Activated naive CD8-positive, alpha-beta T cell treated with anti-CD3 and anti-CD28 coated beads, Interleukin-2, amount 10 ng/mL, durations not matched to agents 7 days and 5 days (primary cell): ENCODE results near the gene FLT4. TPM values are rescaled to one million over a fixed set of nuclear protein-coding genes. Genes with fewer than 3 reads are reported as not detected.
A peak's percentile ranks its signal among the peaks of the same experiment; 100 is the strongest.

Experiments
- ATAC-seq: fragments of 150-1000 bp; cut with Tn5 transposase; one replicate; pipeline ENCODE4 v1.10.0; 2021; ENCODE audit warnings: low read depth, moderate library complexity
- POLR2A ChIA-PET: fragments of 350-600 bp; sonication (Branson Sonifier 250); formaldehyde crosslinking; loops from one replicate; lab custom pipeline; 2021; ENCODE audit warnings: antibody characterized with exemption; lab: Charles Lee
- DNase-seq: peaks from one replicate; pipeline ENCODE4 v3.0.0; 2021
- H3K27ac Mint-ChIP-seq: one replicate; pipeline ENCODE4 v1.8.0; 2022; ENCODE audit warnings: mild to moderate bottlenecking, mixed read lengths
- H3K27me3 Mint-ChIP-seq: one replicate; pipeline ENCODE4 v1.8.0; 2022; ENCODE audit warnings: mild to moderate bottlenecking, moderate library complexity, mixed read lengths
- H3K36me3 Mint-ChIP-seq: one replicate; pipeline ENCODE4 v1.8.0; 2021; ENCODE audit warnings: mild to moderate bottlenecking, mixed read lengths
- H3K4me1 Mint-ChIP-seq: one replicate; pipeline ENCODE4 v1.8.0; 2021; ENCODE audit warnings: mixed read lengths
- H3K4me3 Mint-ChIP-seq: one replicate; pipeline ENCODE4 v1.8.0; 2022; ENCODE audit warnings: mild to moderate bottlenecking, moderate library complexity, mixed read lengths
- H3K9me3 Mint-ChIP-seq: one replicate; pipeline ENCODE4 v1.8.0; 2021; ENCODE audit warnings: mixed read lengths
- total RNA-seq, 2 experiments: library from RNA; stranded (reverse); gene quantifications; one replicate each; pipeline ENCODE4 v1.2.3, GENCODE V29; 2021

Gene FLT4
- total RNA-seq, 2 experiments from 2014 or later = 11.6 to 13.2 TPM

DNA sequence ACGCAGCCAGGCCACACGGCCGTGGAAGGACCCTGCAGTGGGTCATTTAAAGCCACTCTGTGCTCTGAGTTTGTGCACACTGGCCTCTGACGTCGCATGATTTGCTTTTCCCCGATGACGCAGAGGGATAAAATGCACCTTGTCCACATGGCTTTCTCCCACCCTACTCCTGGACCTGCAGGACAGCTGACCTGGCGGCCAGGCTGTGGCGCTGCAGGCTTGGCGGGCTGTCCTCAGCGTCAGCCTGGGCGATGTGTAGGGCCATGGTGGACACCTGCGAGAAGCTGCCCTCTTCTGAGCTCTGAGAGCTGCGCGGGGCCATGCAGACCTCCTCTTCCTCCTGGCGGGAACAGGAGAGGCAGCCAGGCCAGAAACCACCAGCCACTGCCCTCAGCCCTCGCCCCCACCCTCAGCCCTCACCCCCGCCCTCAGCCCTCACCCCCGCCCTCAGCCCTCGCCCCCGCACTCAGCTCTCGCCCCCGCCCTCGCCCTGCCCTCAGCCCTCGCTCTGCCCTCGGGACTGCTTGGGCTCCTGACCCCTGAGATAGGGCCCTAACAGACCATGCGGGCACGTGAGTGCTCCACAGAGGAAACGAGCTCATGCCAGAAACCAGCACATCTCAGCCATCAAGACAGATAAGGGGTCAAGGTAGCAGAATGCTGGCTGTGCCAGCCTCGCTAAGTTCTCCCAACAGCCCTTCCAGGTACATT, 38.1 kb downstream of the FLT4 start:
- POLR2A ChIA-PET = no interaction called here
- no peaks in the 10 kb centered on the region for H3K36me3 Mint-ChIP-seq
- H3K27me3 Mint-ChIP-seq = peaks cover 2% of the 10 kb centered on the region
- H3K4me3 Mint-ChIP-seq = no peak overlapping the region
- no peak overlapping the region for H3K27ac Mint-ChIP-seq
- DNase-seq (no peak), ATAC-seq (no peak)
- peaks cover under 1% of the 10 kb centered on the region for H3K4me1 Mint-ChIP-seq
- no peaks in the 10 kb centered on the region for H3K9me3 Mint-ChIP-seq

DNA sequence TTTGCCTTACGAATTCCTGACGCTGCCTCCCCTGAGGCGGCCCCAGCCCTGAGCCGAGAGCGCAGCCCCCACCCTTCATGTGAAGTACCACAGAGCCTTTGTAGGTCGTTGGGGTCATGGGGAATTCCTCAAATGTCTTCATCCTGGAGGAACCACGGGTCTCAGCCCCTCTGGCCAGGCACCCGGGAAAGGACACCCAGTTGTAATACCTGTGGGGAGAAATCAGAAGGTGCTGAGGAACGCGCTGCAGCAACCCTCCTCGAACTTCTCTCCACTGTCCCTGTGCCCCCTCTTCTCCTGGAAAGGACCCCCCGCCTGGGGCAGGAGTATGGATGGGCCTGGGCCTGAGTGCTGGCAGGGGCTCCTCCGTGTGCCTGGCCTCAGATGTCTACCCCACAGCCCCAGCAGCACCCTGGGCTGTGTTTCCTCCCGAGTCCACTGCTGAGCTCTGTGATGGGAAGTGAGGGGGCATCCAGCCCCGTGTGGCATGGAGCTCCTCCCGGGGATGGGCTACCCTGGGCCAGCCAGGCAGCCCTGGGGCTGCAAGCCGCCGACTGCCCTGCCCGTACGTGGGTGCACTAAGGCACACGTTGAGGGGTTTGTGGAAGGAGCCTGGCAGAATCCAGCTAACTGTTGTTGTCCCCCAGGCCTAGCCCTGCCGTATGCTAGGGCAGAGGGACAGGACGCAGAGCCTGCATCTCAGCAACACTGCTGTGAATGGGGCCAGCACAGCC, 39.4 kb downstream of the FLT4 start:
- POLR2A ChIA-PET = no interaction called here
- H3K9me3 Mint-ChIP-seq = no peaks in the 10 kb centered on the region
- peaks cover 2% of the 10 kb centered on the region for H3K27me3 Mint-ChIP-seq
- ATAC-seq = no peak
- H3K4me3 Mint-ChIP-seq = no peak overlapping the region
- H3K36me3 Mint-ChIP-seq = no peaks in the 10 kb centered on the region
- H3K27ac Mint-ChIP-seq = no peak overlapping the region
- peaks cover 5% of the 10 kb centered on the region for H3K4me1 Mint-ChIP-seq
- no peak for DNase-seq

DNA sequence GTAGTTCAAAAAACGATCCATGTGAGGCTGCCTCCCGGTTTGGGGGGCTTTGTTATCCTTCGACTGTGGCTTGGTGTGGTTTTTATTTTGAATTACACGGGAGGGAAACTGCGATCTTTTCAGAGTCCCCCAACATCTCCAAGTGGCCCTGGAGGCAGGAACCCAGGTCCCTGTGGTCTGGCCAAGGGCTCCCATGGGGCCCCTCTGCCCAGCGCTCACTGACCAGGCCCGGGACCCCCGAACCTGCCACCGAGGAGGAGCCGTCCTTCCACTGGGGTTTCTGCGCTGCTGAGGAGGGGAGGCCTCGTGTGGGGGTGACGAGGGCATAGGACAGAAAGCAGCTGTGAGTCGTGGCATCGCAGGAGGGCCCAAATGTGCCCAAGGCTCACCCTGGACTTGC, 40.0 kb downstream of the FLT4 start:
- Mint-ChIP-seq H3K27me3 (no peaks in the 10 kb centered on the region), H3K4me3 (no peak overlapping the region), H3K9me3 (no peaks in the 10 kb centered on the region), H3K36me3 (no peaks in the 10 kb centered on the region), H3K4me1 (peaks cover 5% of the 10 kb centered on the region), H3K27ac (no peak overlapping the region)
- POLR2A ChIA-PET = no interaction called here
- ATAC-seq = no peak
- no peak for DNase-seq

DNA sequence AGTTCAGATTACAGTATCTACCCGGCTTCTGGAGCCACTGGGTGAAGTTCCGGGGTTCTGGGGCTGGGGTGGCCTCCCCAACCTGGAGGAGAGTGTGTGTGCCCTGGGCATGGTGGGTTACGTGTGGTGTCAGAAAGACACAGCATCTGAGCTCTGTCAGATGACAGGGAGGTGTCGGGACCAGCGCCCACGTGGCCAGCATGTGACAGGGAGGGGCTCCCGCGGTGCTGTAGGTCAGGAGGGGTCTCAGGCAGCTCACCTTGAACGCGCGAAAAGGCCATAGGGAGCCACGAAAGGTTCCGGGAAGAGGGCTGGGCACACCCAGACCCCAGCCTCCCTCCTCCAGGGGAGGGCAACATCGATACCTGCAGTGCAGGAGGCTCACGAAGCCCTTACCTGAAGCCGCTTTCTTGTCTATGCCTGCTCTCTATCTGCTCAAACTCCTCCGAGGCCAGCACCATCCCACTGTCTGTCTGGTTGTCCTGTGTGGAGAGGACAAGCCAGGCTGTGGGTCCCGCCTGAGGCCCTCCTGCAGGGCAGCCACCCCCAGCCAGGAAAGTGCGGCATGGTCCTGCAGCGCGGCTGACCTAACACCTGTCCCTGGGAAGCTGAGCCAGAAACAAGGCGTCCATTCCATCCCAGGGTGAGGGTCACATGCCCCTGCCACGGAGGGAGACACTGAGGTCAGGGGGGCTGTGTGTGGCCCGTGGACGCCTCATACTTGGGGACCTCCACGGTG, 40.7 kb downstream of the FLT4 start:
- no peaks in the 10 kb centered on the region for H3K9me3 Mint-ChIP-seq
- no peak overlapping the region for H3K4me3 Mint-ChIP-seq
- no peaks in the 10 kb centered on the region for H3K36me3 Mint-ChIP-seq
- no peak for ATAC-seq
- H3K4me1 Mint-ChIP-seq = peaks cover 5% of the 10 kb centered on the region
- POLR2A ChIA-PET = no interaction called here
- no peak overlapping the region for H3K27ac Mint-ChIP-seq
- DNase-seq = no peak
- H3K27me3 Mint-ChIP-seq = no peaks in the 10 kb centered on the region

DNA sequence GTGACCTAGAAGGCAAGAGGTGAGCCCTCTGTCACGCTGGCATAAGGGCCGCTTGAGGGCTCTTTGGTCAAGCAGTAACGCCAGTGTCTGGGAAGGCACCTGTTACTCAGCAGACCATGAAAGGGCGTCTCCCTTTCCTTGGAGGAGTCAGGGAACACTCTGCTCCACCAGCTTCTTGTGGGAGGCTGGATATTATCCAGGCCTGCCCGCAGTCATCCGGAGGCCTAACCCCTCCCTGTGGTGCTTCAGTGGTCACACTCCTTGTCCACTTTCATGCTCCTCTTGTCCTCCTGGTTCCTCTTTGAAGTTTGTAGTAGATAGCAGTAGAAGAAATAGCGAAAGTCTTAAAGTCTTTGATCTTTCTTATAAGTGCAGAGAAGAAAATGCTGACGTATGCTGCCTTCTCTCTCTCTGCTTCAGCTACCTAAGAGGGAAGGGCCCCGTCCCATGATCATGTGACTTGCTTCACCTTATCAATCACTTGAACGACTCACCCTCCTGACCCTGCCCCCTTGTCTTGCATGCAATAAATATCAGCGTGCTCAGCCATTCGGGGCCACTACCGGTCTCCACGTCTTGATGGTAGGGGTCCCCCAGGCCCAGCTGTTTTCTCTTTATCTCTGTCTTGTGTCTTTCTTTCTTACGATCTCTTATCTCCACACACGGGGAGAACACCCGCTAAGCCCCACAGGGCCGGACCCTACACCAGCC, 41.4 kb downstream of the FLT4 start:
- Mint-ChIP-seq H3K9me3 (no peaks in the 10 kb centered on the region), H3K4me1 (peaks cover 5% of the 10 kb centered on the region), H3K27ac (no peak overlapping the region), H3K27me3 (no peaks in the 10 kb centered on the region), H3K36me3 (no peaks in the 10 kb centered on the region), H3K4me3 (no peak overlapping the region)
- no peak for DNase-seq
- no peak for ATAC-seq
- POLR2A ChIA-PET = no interaction called here

DNA sequence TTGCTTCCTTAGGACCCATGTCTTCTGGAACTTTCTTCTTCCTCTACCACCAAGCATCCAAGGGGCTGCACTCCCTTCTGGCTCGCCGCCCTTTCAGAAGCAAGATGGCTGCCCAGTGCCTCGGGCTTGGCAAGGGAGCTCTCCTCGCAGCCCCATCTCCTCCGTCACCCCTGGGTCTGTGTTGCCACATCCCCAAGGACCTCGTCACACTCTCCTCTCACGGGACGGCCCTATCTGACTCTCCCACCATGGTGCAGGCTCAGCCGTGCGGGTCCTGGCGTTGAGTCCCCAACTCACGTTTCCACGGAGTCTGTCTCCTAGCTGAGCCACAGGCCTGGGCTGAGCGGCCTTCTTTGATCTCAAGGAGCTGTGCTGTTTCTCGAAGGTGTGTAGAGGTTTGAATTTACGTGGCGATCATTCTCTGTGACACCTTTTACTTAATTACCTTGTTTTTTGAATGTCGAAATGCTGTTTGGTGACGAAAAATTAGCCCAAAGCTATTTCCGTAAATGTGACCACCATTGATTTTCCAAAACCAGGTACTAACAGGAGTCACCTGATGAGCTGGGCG, 43.1 kb downstream of the FLT4 start:
- Mint-ChIP-seq H3K4me1 (peaks cover 5% of the 10 kb centered on the region), H3K27ac (no peak overlapping the region)
- ATAC-seq = no peak

DNA sequence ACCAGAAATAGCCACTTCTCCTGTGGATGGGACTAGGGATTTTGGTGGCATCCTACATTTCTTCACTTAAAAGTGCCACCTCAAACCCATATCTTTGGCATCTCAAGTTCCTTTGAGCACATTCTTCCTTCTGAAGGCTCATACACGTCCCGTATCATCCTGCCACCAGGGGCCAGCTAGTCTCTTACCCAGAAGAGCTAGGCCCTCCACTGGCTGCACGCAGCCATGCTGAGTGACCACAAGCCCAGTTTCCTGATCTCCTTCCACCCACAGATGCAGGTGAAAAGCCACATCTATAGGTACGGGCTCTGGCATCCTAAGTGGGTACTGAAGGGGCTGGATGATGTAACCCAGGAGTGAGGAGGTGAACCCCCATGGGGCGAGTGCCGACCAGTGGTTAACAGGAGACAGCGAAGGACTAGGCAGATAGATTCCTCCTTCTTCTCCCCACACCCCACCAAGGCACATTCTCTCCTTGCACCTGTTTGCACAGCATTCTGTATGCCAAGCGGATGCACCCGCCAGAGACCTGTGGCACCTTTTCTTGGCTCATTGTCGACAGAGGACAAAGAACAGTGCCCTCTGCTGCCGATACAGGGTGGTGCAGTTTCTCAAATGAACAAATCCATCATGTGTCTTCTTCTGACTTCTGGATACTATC, 43.7 kb downstream of the FLT4 start:
- DNase-seq = peak; percentile 74
- Mint-ChIP-seq H3K9me3 (no peaks in the 10 kb centered on the region), H3K27me3 (no peaks in the 10 kb centered on the region), H3K4me3 (no peak overlapping the region), H3K36me3 (no peaks in the 10 kb centered on the region), H3K27ac (no peak overlapping the region), H3K4me1 (peaks cover 5% of the 10 kb centered on the region)
- ATAC-seq = peak; percentile 79
- POLR2A ChIA-PET = interaction anchor here (1.0 kb wide), 1 partner anchor 81 kb away, joined by 3 read pairs; no protein-coding TSS in a partner anchor

More for the DNA sequence above, 43.1 kb downstream of the FLT4 start:
- no peaks in the 10 kb centered on the region for H3K36me3 Mint-ChIP-seq
- DNase-seq = no peak
- no peaks in the 10 kb centered on the region for H3K9me3 Mint-ChIP-seq
- POLR2A ChIA-PET = interaction anchor here (0.7 to 1.0 kb wide), 2 partner anchors 81 to 107 kb away, joined by 3 to 4 read pairs; no protein-coding TSS in a partner anchor
- no peak overlapping the region for H3K4me3 Mint-ChIP-seq
- H3K27me3 Mint-ChIP-seq = no peaks in the 10 kb centered on the region

DNA sequence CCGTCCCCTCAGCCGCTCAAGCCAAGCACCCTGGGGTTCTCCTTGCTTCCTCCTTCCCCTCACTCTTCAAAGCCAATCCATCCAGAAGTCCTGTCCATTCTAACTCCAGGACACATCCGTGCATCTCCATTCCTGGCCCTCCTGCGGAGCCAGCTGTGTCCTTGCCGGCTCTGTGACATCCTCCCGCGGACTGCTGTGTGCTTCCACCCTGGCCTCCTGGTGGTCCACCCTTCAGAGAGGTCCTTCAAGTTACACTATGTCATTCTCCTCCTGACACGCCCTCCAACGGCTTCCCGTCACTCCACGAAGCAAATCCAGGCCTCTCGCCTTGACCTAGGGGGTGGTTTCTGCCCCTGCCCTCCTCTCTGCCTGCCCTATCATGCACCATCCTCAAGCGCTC, 45.1 kb downstream of the FLT4 start:
- H3K9me3 Mint-ChIP-seq = no peaks in the 10 kb centered on the region
- H3K4me1 Mint-ChIP-seq = peaks cover 5% of the 10 kb centered on the region
- H3K27me3 Mint-ChIP-seq = no peaks in the 10 kb centered on the region
- ATAC-seq (no peak), DNase-seq (peak; percentile 24)
- POLR2A ChIA-PET = no interaction called here
- H3K36me3 Mint-ChIP-seq = no peaks in the 10 kb centered on the region
- H3K27ac Mint-ChIP-seq = no peak overlapping the region
- no peak overlapping the region for H3K4me3 Mint-ChIP-seq

DNA sequence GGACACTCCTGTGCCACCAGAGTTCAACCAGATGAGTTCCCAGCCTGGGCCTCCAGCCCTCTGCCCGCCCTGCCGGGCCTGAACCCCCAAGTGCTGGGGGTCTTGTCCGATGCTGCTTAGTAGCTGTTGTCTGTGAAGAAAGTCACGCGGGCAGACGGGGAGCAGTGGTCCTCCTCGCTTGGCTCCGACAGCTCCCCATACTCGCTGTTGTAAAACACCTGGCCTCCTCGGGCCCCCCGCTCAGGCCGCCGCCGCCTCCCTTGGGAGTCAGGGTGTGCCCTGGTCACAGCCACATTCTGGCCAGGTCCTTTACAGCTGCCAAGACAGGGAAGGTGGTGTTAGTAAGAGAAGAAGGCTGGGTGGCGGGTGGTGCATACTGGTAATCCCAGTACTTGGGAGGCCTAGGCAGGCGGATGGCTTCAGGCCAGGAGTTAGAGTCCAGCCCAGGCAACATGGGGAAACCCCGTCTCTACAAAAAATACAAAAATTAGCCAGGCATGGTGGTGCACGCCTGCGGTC, 46.3 kb downstream of the FLT4 start:
- no peaks in the 10 kb centered on the region for H3K9me3 Mint-ChIP-seq
- peaks cover 5% of the 10 kb centered on the region for H3K4me1 Mint-ChIP-seq
- H3K27me3 Mint-ChIP-seq = no peaks in the 10 kb centered on the region
- ATAC-seq (no peak), DNase-seq (peak; percentile 26)
- no peak overlapping the region for H3K27ac Mint-ChIP-seq
- no peak overlapping the region for H3K4me3 Mint-ChIP-seq
- POLR2A ChIA-PET = no interaction called here
- no peaks in the 10 kb centered on the region for H3K36me3 Mint-ChIP-seq

DNA sequence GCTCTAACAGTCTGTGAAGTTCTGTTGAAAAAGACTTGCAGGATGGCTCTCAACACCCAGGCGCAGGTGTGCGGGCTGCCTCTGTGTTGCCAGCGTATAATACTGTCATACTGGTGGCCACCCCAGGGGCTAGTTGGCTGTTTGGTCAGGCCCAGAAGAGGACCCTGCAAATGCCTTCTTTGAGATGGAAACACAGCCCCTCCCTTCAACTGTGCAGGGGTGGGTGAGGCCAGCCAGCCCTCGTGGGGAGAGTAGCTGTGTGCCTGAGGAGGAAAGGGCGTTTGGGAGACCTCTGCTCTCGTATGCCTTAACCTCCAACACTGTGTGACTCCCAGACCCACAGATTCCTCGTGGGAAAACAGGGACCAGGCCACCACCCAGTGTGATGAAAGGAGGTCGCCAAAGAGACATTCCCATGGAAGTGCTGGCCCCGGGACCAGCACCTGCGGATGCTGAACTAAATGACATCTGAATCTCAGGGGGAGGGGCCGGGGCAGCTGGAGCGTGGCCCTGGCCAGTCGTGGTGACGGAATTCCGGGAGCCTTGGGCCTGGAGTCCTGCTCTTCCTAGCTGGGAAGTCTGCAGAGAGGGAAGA, 46.8 kb downstream of the FLT4 start:
- no peaks in the 10 kb centered on the region for H3K27me3 Mint-ChIP-seq
- peaks cover 5% of the 10 kb centered on the region for H3K4me1 Mint-ChIP-seq
- no peaks in the 10 kb centered on the region for H3K9me3 Mint-ChIP-seq
- no peak overlapping the region for H3K27ac Mint-ChIP-seq
- no peaks in the 10 kb centered on the region for H3K36me3 Mint-ChIP-seq
- ATAC-seq (no peak), DNase-seq (peak; percentile 11)
- POLR2A ChIA-PET = no interaction called here
- H3K4me3 Mint-ChIP-seq = no peak overlapping the region

DNA sequence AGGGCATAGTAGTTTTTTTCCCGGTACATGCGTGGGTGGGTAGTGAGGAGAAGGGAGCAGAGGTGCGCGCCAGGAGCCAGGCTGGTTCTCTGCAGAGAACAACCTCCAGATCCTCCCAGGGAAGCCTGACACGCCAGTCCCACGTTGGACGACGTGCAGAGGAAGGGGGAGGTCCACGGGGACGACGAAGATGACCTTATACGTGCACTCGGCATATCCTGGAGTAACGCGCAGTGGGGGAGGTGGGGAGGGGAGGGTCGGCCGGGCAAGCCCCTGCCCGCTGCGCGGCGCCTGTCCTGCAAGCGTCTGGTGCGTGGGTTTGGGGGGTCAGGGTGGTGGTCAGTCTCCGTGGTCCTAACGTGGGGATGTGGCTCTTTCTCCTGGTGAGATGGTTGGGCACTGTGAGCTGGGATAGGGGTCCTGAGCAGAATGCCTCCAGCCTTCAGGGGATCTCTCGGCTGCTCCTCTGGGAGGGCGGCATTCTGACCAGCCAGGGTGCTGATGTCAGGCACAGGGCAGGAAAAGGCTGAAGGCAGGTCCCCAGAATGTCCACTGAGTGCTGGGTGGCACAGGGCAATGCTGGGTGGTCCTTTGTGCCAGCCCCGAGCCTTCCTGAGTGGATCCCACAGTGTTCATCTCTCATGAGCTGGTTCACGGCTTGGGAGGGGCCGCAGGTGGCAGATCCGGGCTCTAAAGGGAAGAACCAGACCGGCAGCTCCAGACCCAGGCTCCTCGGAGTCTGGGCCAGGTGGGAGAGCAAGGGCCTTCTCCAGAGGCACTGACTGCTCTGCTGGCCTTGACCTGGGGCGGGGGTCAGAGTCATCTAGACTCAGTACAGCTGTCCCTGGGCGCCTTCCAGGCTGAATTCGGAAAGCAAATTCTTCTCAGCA, 47.6 kb downstream of the FLT4 start:
- no peaks in the 10 kb centered on the region for H3K27me3 Mint-ChIP-seq
- POLR2A ChIA-PET = no interaction called here
- no peaks in the 10 kb centered on the region for H3K9me3 Mint-ChIP-seq
- H3K36me3 Mint-ChIP-seq = no peaks in the 10 kb centered on the region
- H3K27ac Mint-ChIP-seq = no peak overlapping the region
- ATAC-seq (no peak), DNase-seq (peak; percentile 10)
- no peak overlapping the region for H3K4me3 Mint-ChIP-seq
- H3K4me1 Mint-ChIP-seq = peaks cover 5% of the 10 kb centered on the region
